GM23338 (cell line): Measurements from ENCODE around the gene SPIRE2.

Experiments
- CTCF ChIP-seq, 2 experiments: fragments of 200-600 bp in 1 of 2; sonication (generic) in 1 of 2; conservative IDR thresholded peaks; 2 replicates each; pipeline versions ENCODE4 v1.5.1 to v1.6.1; 2016 to 2017; ENCODE audit warnings: antibody characterized with exemption in 2 of 2, low read depth in 2 of 2, mild to moderate bottlenecking in 2 of 2, moderate library complexity in 1 of 2
- EZH2 ChIP-seq: fragments of 200-600 bp; sonication (generic); IDR thresholded peaks from one replicate; pipeline ENCODE4 v1.8.0; 2017; ENCODE audit warnings: antibody characterized with exemption, mild to moderate bottlenecking, low read depth; ENCODE audit not compliant: unreplicated experiment
- EZH2phosphoT487 ChIP-seq: fragments of 200-600 bp; sonication (generic); IDR thresholded peaks from one replicate; pipeline ENCODE4 v1.8.1; 2018; ENCODE audit warnings: antibody characterized with exemption; ENCODE audit not compliant: unreplicated experiment
- JUNB ChIP-seq: IDR thresholded peaks from one replicate; pipeline ENCODE4 v1.6.1; 2016; ENCODE audit warnings: antibody characterized with exemption; ENCODE audit not compliant: unreplicated experiment
- POLR2AphosphoS5 ChIP-seq: IDR thresholded peaks from 2 replicates; pipeline ENCODE4 v1.6.1; 2016; ENCODE audit warnings: antibody characterized with exemption, low read depth

DNA sequence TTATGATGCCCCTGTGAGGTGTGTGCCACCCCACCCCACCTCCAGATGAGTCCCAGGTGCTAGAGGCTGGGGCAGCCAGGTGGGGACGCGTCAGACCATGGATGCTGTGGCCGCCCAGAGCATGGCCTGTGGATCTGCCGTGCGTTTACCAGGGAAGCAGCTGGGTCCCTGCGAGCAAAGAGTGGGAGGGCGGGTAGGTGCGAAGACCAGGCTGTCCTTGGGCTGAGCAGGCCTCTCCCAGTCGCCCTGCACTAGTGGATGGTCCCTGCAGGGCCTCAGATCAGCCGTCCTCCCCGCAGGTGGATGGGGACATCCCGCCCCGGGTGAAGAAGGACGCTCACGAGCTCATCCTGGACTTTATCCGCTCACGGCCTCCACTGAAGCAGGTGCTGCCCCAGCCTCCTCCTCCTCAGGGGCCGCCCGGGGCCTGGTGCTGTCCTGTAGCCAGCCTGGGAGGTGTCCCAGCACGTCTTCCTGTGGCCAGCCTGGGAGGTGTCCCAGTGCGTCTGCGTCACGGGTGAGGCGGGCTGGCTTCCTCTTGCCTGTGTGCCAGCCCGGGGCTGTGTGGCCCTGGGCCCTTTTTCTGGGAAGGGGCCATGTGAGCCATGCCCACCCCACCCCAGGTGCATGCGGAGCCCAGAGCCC, 27.1 kb downstream of the SPIRE2 start:
- no peak for TF ChIP-seq CTCF (conservative IDR thresholded peaks at IDR 0.05; ENCODE audit: low read depth in 2 of 2)
- TF ChIP-seq EZH2, result no peak
- TF ChIP-seq POLR2AphosphoS5, result no peak
- TF ChIP-seq JUNB, result no peak
- TF ChIP-seq EZH2phosphoT487, result no peak
